HCT116 (cell line): Measurements from ENCODE around the gene DPP4.

Experiments used
- CTCF ChIP-seq, 3 experiments: fragments of 200-600 bp in 1 of 3; sonication (generic) in 1 of 3; IDR thresholded peaks in 2 of 3; conservative IDR thresholded peaks in 1 of 3; 2 replicates each; pipeline ENCODE4 v1.5.1; 2012 to 2017; ENCODE audit warnings: low read depth in 2 of 3, low read length in 2 of 3, antibody characterized with exemption in 1 of 3, borderline replicate concordance in 1 of 3, control low read depth in 1 of 3, mild to moderate bottlenecking in 1 of 3, mixed read lengths in 1 of 3, mixed run types in 1 of 3, moderate library complexity in 1 of 3; ENCODE audit not compliant: insufficient read depth in 1 of 3
- EZH2phosphoT487 ChIP-seq: fragments of 200-600 bp; IDR thresholded peaks from 2 replicates; pipeline ENCODE4 v1.6.1; 2018; ENCODE audit warnings: antibody characterized with exemption, borderline replicate concordance
- MAX ChIP-seq: IDR thresholded peaks from 2 replicates; pipeline ENCODE4 v1.6.1; 2012
- YY1 ChIP-seq: IDR thresholded peaks from 2 replicates; pipeline ENCODE4 v1.6.1; 2011; ENCODE audit warnings: low read length, low read depth, moderate library complexity, mild to moderate bottlenecking; ENCODE audit not compliant: insufficient replicate concordance; ENCODE audit errors: extremely low read depth

- TF ChIP-seq CTCF (IDR thresholded peaks at IDR 0.05 in 2 of 3, conservative IDR thresholded peaks at IDR 0.05 in 1 of 3; ENCODE audit: borderline replicate concordance in 1 of 3, insufficient read depth in 1 of 3, low read depth in 2 of 3, low read length in 2 of 3) = no peak
- no peak for TF ChIP-seq MAX
- TF ChIP-seq EZH2phosphoT487 = no peak
- no peak for TF ChIP-seq YY1
Measured at GRCh38 chr2:162061021-162061420, 13.0 kb downstream of the DPP4 start.
